D721Med (cell line): ENCODE results near the gene PRCP.
A peak's percentile ranks its signal among the peaks of the same experiment; 100 is the strongest.

ENCODE experiments used
- DNase-seq: peaks from one replicate; pipeline ENCODE4 v3.0.0; 2011; ENCODE audit warnings: low spot score; ENCODE audit not compliant: insufficient read length
- FAIRE-seq: peaks from 2 replicates; lab custom pipeline; 2011; peaks lifted over from hg19 to GRCh38; lab: Jason Lieb, UNC
- TF ChIP-seq, protein P1 (sequence below): IDR thresholded peaks from 2 replicates; pipeline ENCODE4 v1.5.1; 2012; ENCODE audit warnings: mild to moderate bottlenecking, control low read depth; ENCODE audit not compliant: insufficient read depth; ENCODE audit errors: missing control alignments

Gene PRCP

GRCh38 chr11:82906236-82906635 is 6.0 kb upstream of the PRCP start:
- DNase-seq (no peak), FAIRE-seq (peak; percentile 21)
- TF ChIP-seq, protein P1, sequence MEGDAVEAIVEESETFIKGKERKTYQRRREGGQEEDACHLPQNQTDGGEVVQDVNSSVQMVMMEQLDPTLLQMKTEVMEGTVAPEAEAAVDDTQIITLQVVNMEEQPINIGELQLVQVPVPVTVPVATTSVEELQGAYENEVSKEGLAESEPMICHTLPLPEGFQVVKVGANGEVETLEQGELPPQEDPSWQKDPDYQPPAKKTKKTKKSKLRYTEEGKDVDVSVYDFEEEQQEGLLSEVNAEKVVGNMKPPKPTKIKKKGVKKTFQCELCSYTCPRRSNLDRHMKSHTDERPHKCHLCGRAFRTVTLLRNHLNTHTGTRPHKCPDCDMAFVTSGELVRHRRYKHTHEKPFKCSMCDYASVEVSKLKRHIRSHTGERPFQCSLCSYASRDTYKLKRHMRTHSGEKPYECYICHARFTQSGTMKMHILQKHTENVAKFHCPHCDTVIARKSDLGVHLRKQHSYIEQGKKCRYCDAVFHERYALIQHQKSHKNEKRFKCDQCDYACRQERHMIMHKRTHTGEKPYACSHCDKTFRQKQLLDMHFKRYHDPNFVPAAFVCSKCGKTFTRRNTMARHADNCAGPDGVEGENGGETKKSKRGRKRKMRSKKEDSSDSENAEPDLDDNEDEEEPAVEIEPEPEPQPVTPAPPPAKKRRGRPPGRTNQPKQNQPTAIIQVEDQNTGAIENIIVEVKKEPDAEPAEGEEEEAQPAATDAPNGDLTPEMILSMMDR = peak; percentile 67

GRCh38 chr11:82903843-82904586 is 3.8 kb upstream of the PRCP start:
- TF ChIP-seq, protein P1 = no peak
- no peak for DNase-seq
- no peak for FAIRE-seq

- no peak for FAIRE-seq
Measured at GRCh38 chr11:82902880-82903279, 2.6 kb upstream of the PRCP start.

GRCh38 chr11:82901922-82902485 is 1.8 kb upstream of the PRCP start:
- TF ChIP-seq, protein P1 = no peak
- FAIRE-seq (no peak), DNase-seq (no peak)

More at GRCh38 chr11:82902880-82903279, 2.6 kb upstream of the PRCP start:
- DNase-seq = no peak
- TF ChIP-seq, protein P1 = no peak

DNA sequence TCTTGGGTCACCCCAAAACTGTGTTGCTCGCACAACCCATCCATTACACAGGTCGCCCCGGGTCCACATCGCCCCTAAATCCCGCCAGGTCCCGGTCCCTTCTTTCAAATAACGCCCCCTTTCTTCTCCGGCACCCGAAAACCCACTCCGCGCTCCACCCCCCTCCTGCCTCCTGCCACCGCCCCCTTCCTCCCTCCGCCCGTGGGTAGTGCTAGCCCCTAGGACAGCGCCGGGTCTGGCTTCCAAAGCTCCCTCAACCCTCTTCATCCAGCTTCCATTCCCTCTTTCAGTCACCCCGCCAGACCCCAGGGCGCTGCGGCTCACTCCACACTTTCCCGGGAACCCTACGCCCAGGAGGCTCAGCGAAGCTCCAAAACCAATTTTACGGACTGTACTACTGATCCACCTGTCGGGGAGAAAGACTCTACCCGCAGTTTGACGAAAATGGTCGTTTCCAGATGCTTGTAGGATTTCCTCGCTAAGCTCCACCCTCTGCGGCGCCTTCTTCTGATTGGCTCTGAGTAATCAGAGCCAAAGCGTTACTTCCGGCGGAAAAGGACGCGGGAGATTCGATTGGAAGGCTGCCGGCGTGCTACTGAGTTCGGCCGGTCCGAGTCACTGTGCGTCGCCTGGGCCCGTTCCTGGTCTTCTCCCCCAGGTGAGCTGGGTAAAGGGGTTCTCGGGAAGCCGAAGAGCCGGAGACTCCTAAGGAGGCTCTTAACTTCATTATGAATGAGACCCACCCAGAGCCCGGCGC is 1.1 kb upstream of the PRCP start, which contains the start of gene DDIAS:
DDIAS (plus strand) TSS at position 572 of the 757 bp plus-strand sequence. CDS start 13,003 bp downstream, outside the sequence.
- peak; percentile 47 for DNase-seq
- peak; percentile 35 for FAIRE-seq
- TF ChIP-seq, protein P1 = no peak

- TF ChIP-seq, protein P1 = no peak
- no peak for DNase-seq
- FAIRE-seq = no peak
Measured at GRCh38 chr11:82899957-82900276, 313 bp downstream of the PRCP start.
